ENCODE results near the gene UBE2E3.
A peak's percentile ranks its signal among the peaks of the same experiment; 100 is the strongest.
"Not testable (repeated sequence)": the region's sequence is repeated elsewhere in the genome, so short reads cannot be mapped to it uniquely, and the experiment has no call there.

Gene UBE2E3

GRCh38 chr2:180980106-180980942 is at the start of gene UBE2E3:
TSS of gene UBE2E3 (plus strand) at chr2:180980605. CDS start at chr2:180982043, 1,438 bp downstream.
- DNase-seq, result peak; percentile 18

- DNase-seq, result no peak
These were observed 48.6 kb upstream of the UBE2E3 start for GRCh38 chr2:180931841-180932240.

GRCh38 chr2:180933332-180933731 is 47.1 kb upstream of the UBE2E3 start:
- DNase-seq, result no peak

- no peak for DNase-seq
These were observed 45.5 kb upstream of the UBE2E3 start for GRCh38 chr2:180934911-180935310.

DNA sequence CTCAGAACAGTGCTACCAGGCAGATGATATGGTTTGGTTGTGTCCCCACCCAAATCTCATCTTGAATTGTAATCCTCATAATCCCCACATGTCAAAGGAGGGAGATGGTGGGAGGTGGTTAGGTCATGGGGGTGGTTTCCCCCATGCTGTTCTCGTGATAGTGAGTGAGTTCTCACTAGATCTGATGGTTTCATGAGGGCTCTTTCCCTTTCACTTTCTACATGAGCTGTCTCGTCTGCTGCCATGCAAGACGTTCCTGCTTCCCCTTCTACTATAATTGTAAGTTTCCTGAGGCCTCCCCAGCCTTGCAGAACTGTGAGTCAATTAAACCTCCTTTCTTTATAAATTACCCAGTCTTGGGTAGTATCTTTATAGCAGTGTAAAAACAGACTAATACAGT is 42.9 kb upstream of the UBE2E3 start:
- DNase-seq, result not testable (repeated sequence)

DNA sequence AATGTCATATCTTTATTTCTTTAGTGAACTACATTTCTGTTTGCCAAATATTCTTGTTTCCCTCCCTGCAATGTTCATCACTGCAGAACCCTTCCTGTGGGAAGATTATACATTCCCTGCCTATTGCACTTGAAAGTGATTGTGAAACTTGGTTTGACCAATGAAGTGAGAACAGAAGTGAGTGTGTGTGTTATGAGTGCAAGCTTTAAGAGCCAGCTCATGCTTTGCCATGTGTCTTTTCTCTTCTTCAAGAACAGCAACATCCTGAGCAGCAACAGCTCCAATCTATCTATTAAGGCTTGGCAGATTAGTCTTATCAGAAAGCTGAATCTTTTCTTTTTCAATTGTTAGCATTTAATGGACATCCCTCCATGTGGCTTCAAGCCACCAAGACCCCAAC is 42.0 kb upstream of the UBE2E3 start:
- DNase-seq, result no peak

GRCh38 chr2:180943275-180943674 is 37.1 kb upstream of the UBE2E3 start:
- no peak for DNase-seq

DNA sequence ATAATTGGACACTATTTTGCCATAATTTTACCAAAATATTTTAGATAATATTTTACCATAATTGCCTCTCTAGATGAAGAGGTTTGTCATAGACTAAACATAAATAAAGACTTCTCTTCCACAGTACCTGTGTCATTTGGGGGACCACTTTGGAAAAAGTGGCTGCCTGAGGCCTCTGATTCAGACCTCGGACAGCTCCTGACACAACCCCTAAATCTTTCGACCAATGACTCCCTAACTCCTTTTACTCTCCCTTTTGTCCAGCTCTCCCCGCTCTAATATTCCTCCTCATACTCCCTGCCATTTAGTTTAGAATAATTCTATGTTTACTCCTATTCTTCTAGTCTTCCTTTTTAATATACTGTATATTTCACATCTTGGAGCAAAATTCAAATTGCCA is 36.0 kb upstream of the UBE2E3 start:
- DNase-seq, result no peak

DNA sequence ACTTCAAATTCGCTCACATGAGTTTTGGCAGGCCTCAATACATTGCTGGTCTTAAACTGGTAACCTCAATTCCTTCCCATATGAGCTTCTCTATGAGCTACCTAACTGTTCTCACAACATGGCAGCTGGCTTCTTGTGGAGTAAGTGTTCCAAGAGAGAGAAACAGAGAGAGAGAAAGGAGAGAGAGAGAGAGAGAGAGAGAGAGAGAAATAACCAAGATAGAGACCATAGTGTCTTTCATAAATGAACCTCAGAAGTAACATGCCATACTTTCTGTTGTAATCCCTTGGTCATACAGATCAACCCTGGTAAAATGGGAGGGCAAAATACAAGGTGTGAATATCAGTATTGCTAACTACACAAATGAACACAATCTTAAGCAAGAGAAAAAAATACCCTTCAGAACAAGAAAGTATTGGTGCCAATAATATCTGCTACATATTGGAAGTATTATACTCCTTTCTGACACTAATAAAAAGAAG is 33.2 kb upstream of the UBE2E3 start:
- no peak for DNase-seq

DNA sequence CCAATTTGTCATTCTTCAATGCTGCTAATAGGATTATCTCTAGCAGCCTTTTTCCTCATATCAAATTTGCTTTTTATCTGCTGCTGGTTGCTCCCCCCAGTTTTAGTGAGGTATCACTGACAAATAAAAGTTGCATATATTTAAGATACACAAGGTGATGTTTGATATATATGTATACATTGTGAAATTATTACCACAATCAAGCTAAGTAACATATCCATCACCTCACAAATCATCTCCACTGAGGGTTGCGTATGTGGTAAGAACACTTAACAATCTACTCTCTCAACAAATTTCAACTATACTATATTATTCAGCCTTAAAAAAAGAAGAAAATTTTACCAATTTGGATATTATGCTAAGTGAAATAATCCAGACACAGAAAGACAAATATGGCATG is 30.5 kb upstream of the UBE2E3 start:
- no peak for DNase-seq

- no peak for DNase-seq
These were observed 28.3 kb upstream of the UBE2E3 start for GRCh38 chr2:180952082-180952481.

DNA sequence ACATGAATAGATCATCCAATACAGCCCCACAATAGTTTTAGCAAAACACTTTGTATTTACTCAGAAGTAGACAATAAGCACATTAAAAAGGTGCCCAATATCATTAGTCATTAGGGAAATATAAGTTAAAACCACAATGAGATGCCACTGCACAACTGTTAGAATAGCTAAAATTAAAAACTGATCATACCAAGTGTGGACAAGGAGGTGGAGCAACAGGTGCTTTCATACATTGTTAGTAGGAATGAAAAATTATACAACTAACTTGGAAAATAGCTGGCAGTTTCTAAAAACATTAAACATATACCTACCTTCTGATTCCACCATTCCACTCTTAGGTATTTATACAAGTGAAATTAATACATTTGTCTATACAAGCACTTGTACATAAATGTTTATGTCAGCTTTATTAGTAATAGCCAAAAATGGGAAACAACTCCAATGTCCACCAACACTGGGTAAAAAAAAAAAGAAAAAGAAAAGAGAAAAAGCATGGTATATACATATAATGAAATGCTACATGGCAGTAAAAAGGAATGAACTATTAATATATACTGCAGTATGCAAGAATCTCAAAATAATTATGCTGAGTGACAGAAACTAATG is 27.6 kb upstream of the UBE2E3 start:
- DNase-seq, result no peak

DNA sequence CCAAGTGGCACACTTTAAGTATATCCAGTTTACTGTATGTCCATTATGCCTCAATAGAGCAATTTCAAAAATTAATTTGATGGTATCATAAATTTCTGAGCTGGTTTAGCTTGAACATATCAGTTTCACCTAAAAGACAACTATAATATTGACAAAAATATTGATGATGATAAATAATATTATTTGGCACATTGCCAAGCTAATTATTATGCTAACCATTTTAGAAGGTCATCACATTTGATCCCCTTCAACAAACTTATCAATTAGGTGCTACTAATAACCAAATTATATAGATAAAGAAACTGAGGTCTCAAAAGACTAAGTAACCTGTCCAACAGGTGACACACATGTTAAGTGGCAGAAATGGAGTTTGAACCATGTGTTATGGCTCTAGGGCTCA is 26.9 kb upstream of the UBE2E3 start:
- no peak for DNase-seq

GRCh38 chr2:180955101-180955500 is 25.3 kb upstream of the UBE2E3 start:
- no peak for DNase-seq

- DNase-seq, result no peak
These were observed 20.6 kb upstream of the UBE2E3 start for GRCh38 chr2:180959787-180960186.

DNA sequence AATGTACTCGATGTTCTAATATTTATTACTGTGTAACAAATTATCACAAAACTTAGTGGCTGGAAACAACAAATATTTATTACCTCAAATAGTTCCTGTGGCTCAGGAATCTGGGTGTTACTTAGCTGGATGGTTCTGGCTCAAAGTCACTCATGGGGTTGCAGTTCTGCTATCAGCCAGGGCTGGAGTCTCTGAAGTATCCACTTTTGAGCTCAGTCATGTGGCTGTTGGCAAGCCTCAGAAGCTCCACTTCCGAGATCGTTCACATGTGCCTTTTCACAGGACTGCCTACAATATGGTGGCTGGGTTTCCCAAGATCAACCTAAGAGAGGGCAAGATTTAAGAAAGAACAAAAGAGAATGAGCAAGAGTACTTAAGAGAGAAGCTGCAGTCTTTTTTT is 19.4 kb upstream of the UBE2E3 start:
- no peak for DNase-seq

GRCh38 chr2:180962727-180963314 is 17.6 kb upstream of the UBE2E3 start:
- no peak for DNase-seq

- DNase-seq, result no peak
These were observed 14.0 kb upstream of the UBE2E3 start for GRCh38 chr2:180966378-180966777.

DNA sequence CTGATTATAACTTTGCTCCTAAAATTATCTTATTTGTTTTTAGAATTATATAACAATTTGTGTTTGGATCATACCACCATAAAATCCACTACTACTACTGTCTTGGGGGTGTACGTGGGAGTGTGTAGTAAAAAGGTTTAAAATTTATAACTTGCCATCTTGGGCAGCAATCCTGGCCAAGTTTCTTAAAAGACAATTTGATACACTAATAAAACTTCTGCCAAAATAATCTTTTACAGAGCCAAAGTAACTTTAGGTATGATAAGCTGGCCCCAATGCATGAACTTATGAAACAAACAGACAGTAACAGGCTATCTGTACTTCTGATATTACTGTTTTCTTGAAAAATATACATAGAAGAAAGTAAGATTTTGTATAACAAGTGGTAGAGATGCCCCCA is 11.3 kb upstream of the UBE2E3 start:
- no peak for DNase-seq

GRCh38 chr2:180970016-180970415 is 10.4 kb upstream of the UBE2E3 start:
- DNase-seq, result no peak

GRCh38 chr2:180971811-180972210 is 8.6 kb upstream of the UBE2E3 start:
- DNase-seq, result no peak

- no peak for DNase-seq
These were observed 4.8 kb upstream of the UBE2E3 start for GRCh38 chr2:180975585-180975984.

DNA sequence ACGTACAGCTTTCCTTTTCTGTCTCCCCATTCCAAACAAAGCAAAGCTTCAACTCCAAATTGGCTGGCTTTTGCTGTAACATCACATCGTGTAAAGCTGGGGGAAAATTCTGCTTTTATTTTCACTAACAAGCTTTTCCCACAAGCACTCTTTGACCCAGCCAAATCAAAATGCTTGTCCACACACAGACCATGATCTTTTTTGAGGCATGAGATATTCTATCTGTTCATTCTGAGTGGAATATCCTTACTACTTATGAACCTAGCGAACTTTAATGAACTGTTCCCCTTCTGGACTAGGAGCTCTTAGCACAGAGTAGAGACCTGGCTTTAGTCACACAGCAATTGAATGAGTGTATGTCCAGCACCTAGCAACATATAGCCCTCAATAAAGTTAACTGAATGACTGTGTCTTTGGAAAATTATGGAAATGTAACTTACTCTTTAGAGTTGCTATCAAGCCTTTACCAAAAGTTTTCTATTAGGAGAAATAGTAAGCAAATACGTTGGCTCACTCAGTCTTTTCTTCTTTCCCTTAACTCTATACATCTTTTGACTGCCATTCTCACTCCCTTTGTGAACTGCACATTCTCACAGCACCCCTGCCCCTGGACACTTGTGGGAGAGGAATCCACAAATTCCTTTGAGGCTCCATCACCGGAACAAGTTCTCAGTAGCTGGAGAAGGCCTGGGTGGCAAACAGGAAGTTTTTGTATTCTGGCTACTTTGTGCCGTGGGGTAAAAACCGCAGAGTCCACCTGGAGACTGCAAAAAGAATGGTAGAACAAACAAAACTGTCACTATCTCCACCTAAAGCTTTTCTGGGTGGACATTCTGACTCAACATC is 1.3 kb upstream of the UBE2E3 start:
- DNase-seq, result no peak
